CD4-positive, alpha-beta T cell (primary cell): ENCODE measurements around the gene SEC22C. TPM values are rescaled to one million over a fixed set of nuclear protein-coding genes. Genes with fewer than 3 reads are reported as not detected.

Experiments
- ATAC-seq: fragments of 200-7000 bp; cut with Tn5 transposase; one replicate; pipeline ENCODE4 v1.10.0; 2022; ENCODE audit warnings: mild to moderate bottlenecking; ENCODE audit not compliant: poor library complexity
- CTCF ChIA-PET: fragments of 350-600 bp; sonication (Branson Sonifier 250); formaldehyde crosslinking; loops from one replicate; lab custom pipeline; 2021; ENCODE audit warnings: antibody characterized with exemption, inconsistent platforms; lab: Charles Lee
- POLR2A ChIA-PET: fragments of 350-600 bp; sonication (Branson Sonifier 250); formaldehyde crosslinking; loops from one replicate; lab custom pipeline; 2021; ENCODE audit warnings: antibody characterized with exemption, inconsistent platforms; lab: Charles Lee
- DNase-seq, 14 experiments: peaks; one replicate each; pipeline ENCODE4 v3.0.0-alpha.2; 2013 to 2020; ENCODE audit warnings: mixed read lengths in 2 of 14
- H3K27ac ChIP-seq, 2 donors: one replicate each; pipeline versions ENCODE4 v1.5.1 to v1.7.0; 2013; ENCODE audit warnings: low read length in 2 of 2, low read depth in 1 of 2, mild to moderate bottlenecking in 1 of 2
- H3K27me3 ChIP-seq, 2 experiments: 1 replicate in 1 of 2; 2 replicates in 1 of 2; pipeline versions ENCODE4 v1.6.1 to v1.7.0; 2013; ENCODE audit warnings: low read length in 2 of 2, control low read depth in 1 of 2, mild to moderate bottlenecking in 1 of 2, moderate library complexity in 1 of 2; ENCODE audit not compliant: insufficient read depth in 2 of 2, control insufficient read depth in 1 of 2
- H3K36me3 ChIP-seq: one replicate; pipeline ENCODE4 v1.6.1; 2013; ENCODE audit warnings: low read length, control low read depth; ENCODE audit not compliant: insufficient read depth
- H3K4me1 ChIP-seq: one replicate; pipeline ENCODE4 v1.6.1; 2013; ENCODE audit warnings: low read length, control low read depth; ENCODE audit not compliant: insufficient read depth
- H3K4me3 ChIP-seq: one replicate; pipeline ENCODE4 v1.5.1; 2013; ENCODE audit warnings: mild to moderate bottlenecking, low read length, moderate library complexity
- H3K9me3 ChIP-seq, 2 experiments: 1 replicate in 1 of 2; 2 replicates in 1 of 2; pipeline versions ENCODE4 v1.6.1 to v1.7.0; 2013; ENCODE audit warnings: low read length in 2 of 2, mild to moderate bottlenecking in 2 of 2, control low read depth in 1 of 2, moderate library complexity in 1 of 2; ENCODE audit not compliant: control insufficient read depth in 1 of 2, insufficient read depth in 1 of 2
- H3K27ac Mint-ChIP-seq: one replicate; pipeline ENCODE4 v1.8.0; 2020; ENCODE audit warnings: mixed read lengths
- H3K27me3 Mint-ChIP-seq: one replicate; pipeline ENCODE4 v1.8.0; 2021; ENCODE audit warnings: mixed read lengths
- H3K36me3 Mint-ChIP-seq: one replicate; pipeline ENCODE4 v1.8.0; 2021; ENCODE audit warnings: low read depth, mixed read lengths
- H3K4me1 Mint-ChIP-seq: one replicate; pipeline ENCODE4 v1.8.0; 2021; ENCODE audit warnings: low read depth, mixed read lengths
- H3K4me3 Mint-ChIP-seq: one replicate; pipeline ENCODE4 v1.8.0; 2020; ENCODE audit warnings: mild to moderate bottlenecking, mixed read lengths
- H3K9me3 Mint-ChIP-seq: one replicate; pipeline ENCODE4 v1.8.0; 2020; ENCODE audit warnings: mixed read lengths
- intact Hi-C, 2 experiments: fragments of 100-400 bp; cut with DNase I in 1 of 2; cut with micrococcal nuclease in 1 of 2; formaldehyde crosslinking; loops; one replicate each; pipeline versions ENCODE4 v1.15.1 to v1.9.0; 2023 to 2025; cut with DNase I, micrococcal nuclease
- total RNA-seq, 174 experiments: library from RNA in 2 of 174; stranded (reverse) in 2 of 174; gene quantifications; one replicate each; pipeline ENCODE4 v1.2.3 and lab custom pipeline; 2021 to 2026
- TF ChIP-seq, protein P1 (sequence below): fragments of 200-600 bp; IDR thresholded peaks from one replicate; pipeline ENCODE4 v1.8.0; 2022; ENCODE audit warnings: antibody characterized with exemption, mild to moderate bottlenecking

Gene SEC22C
- total RNA-seq, 2 experiments from 2014 or later: 73.6 to 75.4 TPM

DNA sequence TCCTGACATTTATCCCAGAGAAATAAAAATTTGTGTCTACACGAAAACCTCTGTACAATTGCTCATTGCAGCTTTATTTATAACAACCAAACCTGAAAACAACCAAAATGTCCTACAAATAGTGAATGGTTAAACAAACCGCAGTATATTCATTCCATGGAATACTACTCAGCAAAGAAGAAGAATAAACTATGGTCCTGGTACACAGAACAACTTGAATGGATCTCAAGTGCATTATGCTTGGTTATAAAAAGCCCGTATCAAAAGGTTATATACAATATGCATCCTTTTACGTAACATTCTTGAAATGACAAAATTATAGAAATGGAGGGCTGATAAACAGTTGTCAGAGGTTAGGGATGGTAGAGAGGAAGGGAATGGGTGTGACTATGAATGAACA is 3.7 kb downstream of the SEC22C start:
- intact Hi-C loops: loop anchor here in 1 of 2 experiments (1.0 to 5.0 kb wide), 2 partner anchors 20 to 39 kb away; no protein-coding TSS in a partner anchor
- Histone ChIP-seq H3K36me3 (peaks cover 25% of the 10 kb centered on the region), H3K27ac (no peak overlapping the region), H3K27me3 (no peaks in the 10 kb centered on the region), H3K4me3 (no peak overlapping the region), H3K9me3 (peaks cover 0 to 23% of the 10 kb centered on the region in 2 experiments), H3K4me1 (peaks cover 15% of the 10 kb centered on the region)
- TF ChIP-seq, protein P1, sequence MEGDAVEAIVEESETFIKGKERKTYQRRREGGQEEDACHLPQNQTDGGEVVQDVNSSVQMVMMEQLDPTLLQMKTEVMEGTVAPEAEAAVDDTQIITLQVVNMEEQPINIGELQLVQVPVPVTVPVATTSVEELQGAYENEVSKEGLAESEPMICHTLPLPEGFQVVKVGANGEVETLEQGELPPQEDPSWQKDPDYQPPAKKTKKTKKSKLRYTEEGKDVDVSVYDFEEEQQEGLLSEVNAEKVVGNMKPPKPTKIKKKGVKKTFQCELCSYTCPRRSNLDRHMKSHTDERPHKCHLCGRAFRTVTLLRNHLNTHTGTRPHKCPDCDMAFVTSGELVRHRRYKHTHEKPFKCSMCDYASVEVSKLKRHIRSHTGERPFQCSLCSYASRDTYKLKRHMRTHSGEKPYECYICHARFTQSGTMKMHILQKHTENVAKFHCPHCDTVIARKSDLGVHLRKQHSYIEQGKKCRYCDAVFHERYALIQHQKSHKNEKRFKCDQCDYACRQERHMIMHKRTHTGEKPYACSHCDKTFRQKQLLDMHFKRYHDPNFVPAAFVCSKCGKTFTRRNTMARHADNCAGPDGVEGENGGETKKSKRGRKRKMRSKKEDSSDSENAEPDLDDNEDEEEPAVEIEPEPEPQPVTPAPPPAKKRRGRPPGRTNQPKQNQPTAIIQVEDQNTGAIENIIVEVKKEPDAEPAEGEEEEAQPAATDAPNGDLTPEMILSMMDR: no peak
- Mint-ChIP-seq H3K4me1 (peaks cover 54% of the 10 kb centered on the region), H3K27ac (no peak overlapping the region), H3K36me3 (peaks cover 57% of the 10 kb centered on the region), H3K9me3 (peaks cover 8% of the 10 kb centered on the region), H3K27me3 (no peaks in the 10 kb centered on the region), H3K4me3 (no peak overlapping the region)
- CTCF ChIA-PET: no interaction called here
- ATAC-seq (no peak), DNase-seq (no peak)
- POLR2A ChIA-PET: no interaction called here

DNA sequence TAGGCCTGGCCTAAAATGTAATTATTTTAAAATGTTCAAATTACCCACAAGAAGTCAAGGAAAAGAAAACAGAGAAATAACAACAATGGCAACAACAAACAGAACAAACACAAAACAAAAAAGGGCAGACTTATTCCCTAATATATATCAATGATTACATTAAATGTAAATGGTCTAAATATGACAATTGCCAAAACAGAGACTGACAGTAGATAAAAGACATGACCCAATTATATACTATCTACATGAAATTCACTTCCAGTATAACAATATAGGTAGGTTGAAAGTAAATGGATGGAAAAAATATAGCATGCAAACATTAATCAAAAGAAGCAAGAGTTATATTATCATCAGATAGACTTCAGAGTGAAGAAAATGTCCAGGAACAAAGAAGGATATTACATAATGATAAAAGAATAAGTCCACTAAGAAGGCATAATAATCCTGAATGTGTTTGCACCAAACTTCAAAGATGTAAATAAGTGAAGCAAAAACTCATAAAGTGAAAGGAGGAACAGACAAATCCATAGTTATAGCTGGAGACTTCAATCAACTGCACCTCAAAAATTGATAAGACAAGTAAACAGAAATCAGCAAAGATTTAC is 6.5 kb downstream of the SEC22C start:
- Histone ChIP-seq H3K4me1 (no peaks in the 10 kb centered on the region), H3K27ac (no peak overlapping the region), H3K27me3 (no peaks in the 10 kb centered on the region), H3K4me3 (no peak overlapping the region), H3K36me3 (peaks cover 31% of the 10 kb centered on the region), H3K9me3 (peaks cover 0 to 23% of the 10 kb centered on the region in 2 experiments)
- TF ChIP-seq, protein P1: no peak
- no peaks in the 10 kb centered on the region for H3K27me3 Mint-ChIP-seq
- H3K36me3 Mint-ChIP-seq: peaks cover 66% of the 10 kb centered on the region
- peaks cover 41% of the 10 kb centered on the region for H3K4me1 Mint-ChIP-seq
- no peak overlapping the region for H3K4me3 Mint-ChIP-seq
- H3K9me3 Mint-ChIP-seq: peaks cover 8% of the 10 kb centered on the region
- POLR2A ChIA-PET: interaction anchor here (1.1 kb wide), 1 partner anchor 25 kb away, joined by 3 read pairs; the partner anchor contains the start of gene NKTR
- H3K27ac Mint-ChIP-seq: no peak overlapping the region
- CTCF ChIA-PET: no interaction called here
- ATAC-seq (no peak), DNase-seq (no peak)
- intact Hi-C loops: loop anchor here in 1 of 2 experiments (5.0 kb wide), 1 partner anchor 42 kb away; no protein-coding TSS in a partner anchor

DNA sequence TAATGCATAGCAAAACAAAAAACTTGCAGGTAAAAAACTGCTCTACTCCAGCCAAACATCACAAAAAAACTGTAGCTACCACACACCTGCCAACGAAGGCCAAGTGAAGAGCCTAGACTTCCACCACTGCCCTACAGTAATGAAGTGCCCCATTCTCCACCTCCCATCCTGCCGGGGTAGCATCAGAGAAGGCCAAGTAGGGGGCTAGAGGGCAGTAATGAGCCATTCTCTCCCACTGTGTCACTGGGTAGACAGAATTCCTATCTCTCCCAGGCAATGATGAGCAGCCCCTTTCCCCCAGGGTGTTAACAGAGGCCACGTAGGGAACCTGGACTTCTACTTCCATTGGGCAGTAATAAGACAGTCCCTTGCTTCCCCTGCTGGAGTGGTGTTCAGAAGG is 9.5 kb downstream of the SEC22C start:
- TF ChIP-seq, protein P1: peak; percentile 29
- intact Hi-C loops: loop anchor here in 1 of 2 experiments (5.0 kb wide), 1 partner anchor 35 kb away; no protein-coding TSS in a partner anchor
- H3K27ac ChIP-seq: no peak overlapping the region
- Mint-ChIP-seq H3K9me3 (peaks cover 8% of the 10 kb centered on the region), H3K27ac (no peak overlapping the region), H3K27me3 (no peaks in the 10 kb centered on the region), H3K36me3 (peaks cover 78% of the 10 kb centered on the region), H3K4me1 (peaks cover 29% of the 10 kb centered on the region), H3K4me3 (no peak overlapping the region)
- peak; percentile 57 for ATAC-seq
- H3K4me3 ChIP-seq: no peak overlapping the region
- no peaks in the 10 kb centered on the region for H3K4me1 ChIP-seq
- no peaks in the 10 kb centered on the region for H3K27me3 ChIP-seq
- DNase-seq: peak in 6 of 14 experiments; percentile 8 to 59 (median 38)
- ChIA-PET CTCF (interaction anchor here (0.9 to 1.5 kb wide), 5 partner anchors 10 to 41 kb away, joined by 3 to 4 read pairs (median 3); partner anchors contain the start of genes NKTR and SEC22C), POLR2A (interaction anchor here (1.3 kb wide), 1 partner anchor 10 kb away, joined by 4 read pairs; the partner anchor contains the start of gene SEC22C)
- H3K9me3 ChIP-seq: peaks cover 0 to 23% of the 10 kb centered on the region in 2 experiments
- H3K36me3 ChIP-seq: peaks cover 49% of the 10 kb centered on the region
